Mucosa of rectum (tissue), 2 donors: ENCODE data around the gene FBXO39.
"Not testable (repeated sequence)": the region's sequence is repeated elsewhere in the genome, so short reads cannot be mapped to it uniquely, and the experiment has no call there.

Experiments used
- H3K27ac ChIP-seq, 2 donors: one replicate each; pipeline ENCODE4 v1.7.0; 2013; ENCODE audit warnings: inconsistent platforms in 2 of 2, low read depth in 2 of 2, low read length in 2 of 2
- H3K27me3 ChIP-seq, 2 donors: one replicate each; pipeline ENCODE4 v1.7.0; 2013; ENCODE audit warnings: low read length in 2 of 2; ENCODE audit not compliant: control insufficient read depth in 2 of 2, insufficient read depth in 2 of 2
- H3K36me3 ChIP-seq, 2 donors: one replicate each; pipeline ENCODE4 v1.7.0; 2013; ENCODE audit warnings: low read length in 2 of 2; ENCODE audit not compliant: control insufficient read depth in 2 of 2, insufficient read depth in 2 of 2
- H3K4me1 ChIP-seq, 2 donors: one replicate each; pipeline ENCODE4 v1.7.0; 2013; ENCODE audit warnings: low read length in 2 of 2, mild to moderate bottlenecking in 1 of 2; ENCODE audit not compliant: control insufficient read depth in 2 of 2, insufficient read depth in 2 of 2
- H3K4me3 ChIP-seq, 2 donors: one replicate each; pipeline ENCODE4 v1.7.0; 2013; ENCODE audit warnings: low read length in 2 of 2
- H3K9ac ChIP-seq, 2 donors: one replicate each; pipeline ENCODE4 v1.7.0; 2013; ENCODE audit warnings: low read length in 2 of 2, low read depth in 1 of 2, mild to moderate bottlenecking in 1 of 2
- H3K9me3 ChIP-seq, 2 donors: one replicate each; pipeline ENCODE4 v1.7.0; 2013; ENCODE audit warnings: low read length in 2 of 2; ENCODE audit not compliant: control insufficient read depth in 2 of 2
- donor health status: healthy.
- donor health status: Normal muscosa, but diverticular disease.

FBXO39 gene

DNA sequence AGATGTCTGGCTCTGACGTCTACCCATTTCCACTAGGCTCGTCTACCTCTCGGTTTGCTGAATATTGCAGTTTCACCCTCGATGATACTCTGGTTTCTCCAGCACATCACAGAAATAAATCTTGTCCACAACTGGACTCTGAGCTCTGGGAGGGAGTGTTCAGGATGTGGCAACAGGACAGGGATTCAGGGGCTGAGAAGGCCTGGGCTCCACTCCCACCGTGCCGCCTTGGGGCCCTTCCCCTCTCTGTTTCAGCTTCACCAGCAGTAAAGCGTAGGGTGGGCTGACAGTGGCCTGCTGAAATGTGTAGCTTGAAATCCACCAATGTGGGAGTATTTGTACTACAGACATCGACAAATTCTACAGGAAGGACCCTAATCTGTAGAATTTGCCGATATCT lies 35.5 kb downstream of the FBXO39 start:
- Histone ChIP-seq H3K27me3 (peaks cover 0 to 2% of the 10 kb centered on the region in 2 donors), H3K27ac (no peak overlapping the region), H3K4me3 (no peak overlapping the region), H3K9ac (no peak overlapping the region), H3K4me1 (no peaks in the 10 kb centered on the region), H3K36me3 (no peaks in the 10 kb centered on the region), H3K9me3 (no peaks in the 10 kb centered on the region)

DNA sequence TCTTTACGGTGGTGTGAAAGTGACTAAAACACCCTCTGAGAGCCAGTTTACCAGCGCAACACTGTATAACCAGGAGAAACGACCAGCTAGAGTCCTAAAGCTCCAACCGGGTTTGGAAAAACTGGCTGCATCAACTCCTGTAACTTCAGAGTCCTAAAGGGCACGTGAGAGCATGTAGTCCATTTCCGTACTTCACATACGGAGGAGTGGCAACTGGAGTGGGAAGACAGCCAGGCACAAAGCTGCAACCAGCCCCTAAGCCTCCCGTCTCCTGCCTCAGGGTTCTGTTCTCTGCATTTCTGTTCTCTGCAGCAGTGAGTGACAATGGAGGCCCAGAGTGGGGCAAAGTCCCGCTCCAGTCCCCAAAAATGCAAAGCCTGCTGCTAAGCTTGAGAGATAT lies 36.3 kb downstream of the FBXO39 start:
- H3K27ac ChIP-seq = no peak overlapping the region
- no peak overlapping the region for H3K9ac ChIP-seq
- no peak overlapping the region for H3K4me3 ChIP-seq
- no peaks in the 10 kb centered on the region for H3K9me3 ChIP-seq
- H3K4me1 ChIP-seq = no peaks in the 10 kb centered on the region
- no peaks in the 10 kb centered on the region for H3K36me3 ChIP-seq
- H3K27me3 ChIP-seq = peaks cover 0 to 2% of the 10 kb centered on the region in 2 donors

DNA sequence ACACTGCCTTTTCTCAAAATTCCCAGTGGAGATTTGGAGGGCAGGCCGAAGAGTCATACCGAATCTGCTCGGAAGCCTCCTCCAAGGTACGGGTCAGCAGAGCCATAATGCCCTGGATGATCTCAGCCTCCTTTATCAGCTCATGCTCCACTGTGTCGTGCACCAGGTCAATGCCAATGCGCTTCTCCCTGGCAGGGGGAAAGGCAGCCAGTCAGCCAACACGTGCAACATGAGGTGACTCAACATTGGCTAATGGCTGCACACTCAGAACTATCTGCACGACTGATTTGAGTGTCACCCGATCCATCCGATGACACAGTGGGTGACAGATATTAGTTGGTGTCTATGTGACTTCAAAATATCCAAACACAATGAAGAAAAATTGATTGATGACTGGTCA lies 39.8 kb downstream of the FBXO39 start:
- H3K36me3 ChIP-seq = no peaks in the 10 kb centered on the region
- H3K27me3 ChIP-seq = peaks cover under 1 to 4% of the 10 kb centered on the region in 2 donors
- no peaks in the 10 kb centered on the region for H3K4me1 ChIP-seq
- no peak overlapping the region for H3K27ac ChIP-seq
- no peak overlapping the region for H3K9ac ChIP-seq
- H3K9me3 ChIP-seq = no peaks in the 10 kb centered on the region
- H3K4me3 ChIP-seq = no peak overlapping the region

DNA sequence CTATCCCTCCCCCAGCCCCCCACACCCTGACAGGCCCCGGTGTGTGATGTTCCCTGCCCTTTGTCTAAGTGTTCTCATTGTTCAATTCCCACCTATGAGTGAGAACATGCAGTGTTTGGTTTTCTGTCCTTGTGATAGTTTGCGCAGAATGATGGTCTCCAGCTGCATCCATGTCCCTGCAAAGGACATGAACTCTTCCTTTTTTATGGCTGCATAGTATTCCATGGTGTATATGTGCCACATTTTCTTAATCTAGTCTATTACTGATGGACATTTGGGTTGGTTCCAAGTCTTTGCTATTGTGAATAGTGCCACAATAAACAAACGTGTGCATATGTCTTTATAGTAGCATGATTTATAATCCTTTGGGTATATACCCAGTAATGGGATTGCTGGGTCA lies 40.4 kb downstream of the FBXO39 start:
- not testable (repeated sequence) for H3K27ac ChIP-seq, H3K9me3 ChIP-seq, H3K9ac ChIP-seq, H3K27me3 ChIP-seq, H3K4me3 ChIP-seq, H3K36me3 ChIP-seq, H3K4me1 ChIP-seq

DNA sequence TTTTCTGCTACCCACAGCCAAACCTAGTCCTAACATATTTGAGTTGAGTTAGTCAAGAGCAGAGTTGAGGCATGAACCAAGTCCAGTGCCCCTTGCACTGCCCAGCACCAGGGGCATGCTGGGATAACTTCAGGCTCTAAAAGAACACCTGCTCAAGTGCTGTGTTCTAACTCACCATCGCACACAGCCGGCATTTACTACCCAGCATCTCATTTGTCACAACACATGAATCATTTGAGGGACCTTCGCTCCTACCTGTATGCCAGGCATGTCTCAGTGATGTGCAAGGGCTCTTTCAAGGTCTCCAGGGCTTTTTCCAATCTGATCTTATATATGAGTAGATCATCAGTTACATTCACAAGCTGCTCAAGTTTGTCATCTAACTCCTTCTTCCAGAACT lies 42.9 kb downstream of the FBXO39 start:
- Histone ChIP-seq H3K9ac (no peak overlapping the region), H3K4me3 (no peak overlapping the region), H3K36me3 (no peaks in the 10 kb centered on the region), H3K9me3 (no peaks in the 10 kb centered on the region), H3K27ac (no peak overlapping the region), H3K27me3 (peaks cover 2% of the 10 kb centered on the region in 2 donors), H3K4me1 (no peaks in the 10 kb centered on the region)

DNA sequence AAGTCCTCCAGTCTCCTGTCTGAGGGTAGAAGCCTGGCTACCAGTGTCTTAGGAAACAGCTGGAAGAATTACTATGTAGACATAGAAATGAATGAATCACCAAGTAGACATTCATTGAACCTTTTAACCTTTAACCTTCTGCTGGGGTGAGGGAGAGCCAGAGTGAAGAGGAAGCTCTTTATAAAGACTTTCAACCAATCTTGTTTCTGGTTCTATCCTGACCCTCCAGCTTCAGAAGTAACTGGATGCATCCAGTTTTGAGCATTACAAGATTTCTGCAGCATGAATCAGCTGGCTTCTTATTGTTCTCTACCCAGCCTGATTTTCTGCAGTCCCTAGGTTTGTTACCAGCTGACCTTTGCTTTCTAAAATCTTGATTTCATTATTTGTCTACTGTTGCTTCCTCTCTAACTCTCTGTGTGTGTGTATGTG lies 47.0 kb downstream of the FBXO39 start:
- H3K4me3 ChIP-seq = no peak overlapping the region
- H3K27ac ChIP-seq = no peak overlapping the region
- peaks cover 0 to 2% of the 10 kb centered on the region in 2 donors for H3K27me3 ChIP-seq
- no peak overlapping the region for H3K9ac ChIP-seq
- no peaks in the 10 kb centered on the region for H3K4me1 ChIP-seq
- no peaks in the 10 kb centered on the region for H3K9me3 ChIP-seq
- no peaks in the 10 kb centered on the region for H3K36me3 ChIP-seq

DNA sequence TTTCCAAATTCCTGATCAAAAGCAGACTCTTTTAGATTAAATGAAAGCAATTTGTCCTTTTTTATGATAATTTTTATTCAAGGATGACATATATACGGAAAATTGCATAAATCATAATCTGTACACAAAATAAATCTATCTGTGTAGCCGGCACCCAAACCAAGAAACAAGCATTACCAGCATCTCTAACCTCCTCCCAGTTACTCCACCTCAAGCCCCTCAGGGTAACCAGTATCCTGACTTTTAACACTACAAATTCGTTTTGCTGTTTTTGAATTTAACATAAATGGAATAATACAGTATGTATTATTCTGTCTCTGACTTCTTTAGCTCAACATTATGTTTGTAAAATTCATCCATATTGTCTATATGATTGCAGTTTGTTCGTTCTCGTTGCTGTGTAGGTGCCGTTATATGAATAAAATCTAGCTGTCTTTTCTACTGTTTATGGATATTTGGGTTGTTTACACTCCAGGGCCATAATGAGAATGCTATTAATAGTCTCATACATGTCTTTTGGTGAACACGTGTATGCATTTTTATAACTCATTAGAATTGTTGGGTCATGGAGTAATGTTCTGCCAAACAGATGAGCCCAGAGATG lies 54.5 kb downstream of the FBXO39 start:
- no peak overlapping the region for H3K27ac ChIP-seq
- no peaks in the 10 kb centered on the region for H3K36me3 ChIP-seq
- H3K9me3 ChIP-seq = no peaks in the 10 kb centered on the region
- H3K9ac ChIP-seq = no peak overlapping the region
- peaks cover 0 to 2% of the 10 kb centered on the region in 2 donors for H3K4me1 ChIP-seq
- no peak overlapping the region for H3K4me3 ChIP-seq
- H3K27me3 ChIP-seq = peaks cover 19 to 25% of the 10 kb centered on the region in 2 donors

DNA sequence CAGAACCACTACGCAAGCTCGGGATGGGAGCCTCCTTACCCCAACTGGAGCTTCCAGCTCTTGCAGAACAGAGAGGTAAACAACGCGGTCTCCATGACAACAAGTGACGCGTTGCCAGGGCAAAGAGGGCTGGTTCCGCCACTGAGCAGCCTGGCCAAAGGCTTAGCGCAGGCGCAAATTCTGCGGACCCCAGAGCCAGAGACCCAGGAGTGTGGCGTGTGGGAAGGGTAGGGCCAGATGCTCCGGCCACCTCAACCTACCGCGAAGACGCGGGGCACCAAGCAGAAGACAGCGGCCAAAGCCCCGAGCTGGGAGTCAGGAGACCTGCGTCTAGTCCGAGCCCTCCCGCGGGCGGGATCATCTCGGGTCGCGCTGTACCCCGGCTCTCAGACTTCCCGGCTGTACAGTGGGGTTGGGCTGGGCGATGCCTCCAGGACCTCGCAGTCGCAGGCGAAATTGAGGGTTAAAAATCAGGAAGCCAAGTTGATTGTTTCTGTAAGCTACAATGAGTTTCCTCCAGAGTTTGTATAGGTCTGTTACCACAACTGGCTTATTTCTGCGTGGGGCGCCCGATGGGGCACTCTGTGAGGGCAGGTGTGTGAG lies 55.7 kb downstream of the FBXO39 start, which contains the start of gene TEKT1:
Gene TEKT1, minus strand, starts transcription at position 69 of the 603 bp plus-strand sequence. CDS start 1,353 bp downstream, outside the sequence.
- Histone ChIP-seq H3K4me3 (peak within 1 kb of the TSS; percentile 16 to 44), H3K27me3 (peaks cover 19 to 25% of the 10 kb centered on the region in 2 donors), H3K9ac (no peak within 1 kb of the TSS)

More for the DNA sequence above, 55.7 kb downstream of the FBXO39 start, which contains the start of gene TEKT1:
- Histone ChIP-seq H3K36me3 (no peaks in the 10 kb centered on the region), H3K4me1 (peaks cover 0 to 2% of the 10 kb centered on the region in 2 donors), H3K9me3 (no peaks in the 10 kb centered on the region), H3K27ac (no peak within 1 kb of the TSS)
